GM12891 (cell line): ENCODE measurements around the gene KATNIP.

Source experiments
- PAX5 ChIP-seq: IDR thresholded peaks from 2 replicates; pipeline ENCODE4 v1.6.1; 2011; ENCODE audit warnings: low read length, moderate library complexity, mild to moderate bottlenecking; ENCODE audit not compliant: insufficient read depth, severe bottlenecking
- POLR2A ChIP-seq: IDR thresholded peaks from 2 replicates; pipeline ENCODE4 v1.6.1; 2011; ENCODE audit warnings: low read depth, low read length, control low read depth
- POLR2AphosphoS5 ChIP-seq: IDR thresholded peaks from 2 replicates; pipeline ENCODE4 v1.6.1; 2011; ENCODE audit warnings: low read depth, low read length, control low read depth
- POU2F2 ChIP-seq: IDR thresholded peaks from 2 replicates; pipeline ENCODE4 v1.6.1; 2011; ENCODE audit warnings: low read depth, mild to moderate bottlenecking, control low read depth, low read length, moderate library complexity
- SPI1 ChIP-seq: IDR thresholded peaks from 2 replicates; pipeline ENCODE4 v1.6.1; 2011; ENCODE audit warnings: low read depth, low read length, control low read depth
- TAF1 ChIP-seq: IDR thresholded peaks from 2 replicates; pipeline ENCODE4 v1.6.1; 2011; ENCODE audit warnings: low read depth, low read length, control low read depth

DNA sequence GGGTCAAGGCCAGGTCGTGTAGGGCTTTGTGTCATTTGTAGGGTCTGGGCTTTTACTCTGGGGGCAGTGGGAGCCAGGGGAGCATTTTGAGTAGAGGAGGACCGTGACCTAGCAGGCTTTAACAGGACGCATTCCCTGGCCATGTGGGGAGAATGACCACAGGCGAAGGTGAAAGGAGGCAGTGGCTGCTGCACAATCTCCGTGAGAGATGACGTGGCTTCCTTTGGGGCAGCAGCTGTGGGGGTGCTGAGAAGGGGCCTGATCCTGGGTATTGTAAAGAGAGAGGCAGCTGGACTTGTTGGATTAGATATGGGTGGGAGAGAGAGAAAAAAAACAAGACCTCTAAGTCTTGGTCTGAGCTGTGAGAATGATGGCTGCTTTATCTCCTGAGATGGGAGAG, 46.0 kb downstream of the KATNIP start:
- TF ChIP-seq TAF1 (no peak), POLR2AphosphoS5 (no peak), POLR2A (no peak), PAX5 (no peak), SPI1 (no peak), POU2F2 (no peak)
